H9 (cell line): ENCODE measurements around the gene SNAPC5. TPM values are rescaled to one million over a fixed set of nuclear protein-coding genes. Genes with fewer than 3 reads are reported as not detected.

Experiments used
- DNase-seq: peaks from one replicate; pipeline ENCODE4 v3.0.0-alpha.2; 2017
- H2AFZ ChIP-seq: one replicate; pipeline ENCODE4 v1.6.1; 2013; ENCODE audit warnings: mild to moderate bottlenecking, low read length, control low read depth, moderate library complexity
- H2AK5ac ChIP-seq: 2 replicates; pipeline ENCODE4 v1.6.1; 2013; ENCODE audit warnings: low read length, control low read depth, mixed read lengths; ENCODE audit not compliant: insufficient read length
- H2BK120ac ChIP-seq: one replicate; pipeline ENCODE4 v1.6.1; 2013; ENCODE audit warnings: low read depth, mild to moderate bottlenecking, low read length, control low read depth, inconsistent platforms; ENCODE audit not compliant: poor library complexity, severe bottlenecking
- H2BK12ac ChIP-seq: 2 replicates; pipeline ENCODE4 v1.6.1; 2013; ENCODE audit warnings: low read length, control low read depth, mixed read lengths, low read depth; ENCODE audit not compliant: insufficient read length
- H2BK15ac ChIP-seq: 2 replicates; pipeline ENCODE4 v1.6.1; 2013; ENCODE audit warnings: low read depth, low read length, control low read depth
- H2BK20ac ChIP-seq: one replicate; pipeline ENCODE4 v1.6.1; 2013; ENCODE audit warnings: low read depth, mild to moderate bottlenecking, low read length, control low read depth, inconsistent platforms; ENCODE audit not compliant: poor library complexity, severe bottlenecking
- H2BK5ac ChIP-seq: 2 replicates; pipeline ENCODE4 v1.6.1; 2013; ENCODE audit warnings: low read length, control low read depth, mixed read lengths; ENCODE audit not compliant: insufficient read length
- H3K14ac ChIP-seq: 2 replicates; pipeline ENCODE4 v1.6.1; 2013; ENCODE audit warnings: low read length, control low read depth; ENCODE audit not compliant: insufficient read depth
- H3K18ac ChIP-seq: 2 replicates; pipeline ENCODE4 v1.6.1; 2013; ENCODE audit warnings: low read depth, mild to moderate bottlenecking, mixed read lengths, low read length, control low read depth; ENCODE audit not compliant: insufficient read length
- H3K23ac ChIP-seq: 2 replicates; pipeline ENCODE4 v1.6.1; 2013; ENCODE audit warnings: low read length, control low read depth, mixed read lengths, low read depth; ENCODE audit not compliant: insufficient read length
- H3K23me2 ChIP-seq: 2 replicates; pipeline ENCODE4 v1.6.1; 2013; ENCODE audit warnings: low read depth, mild to moderate bottlenecking, mixed read lengths, low read length, control low read depth; ENCODE audit not compliant: insufficient read length, poor library complexity, severe bottlenecking
- H3K27ac ChIP-seq: 2 replicates; pipeline ENCODE4 v1.5.1; 2013; ENCODE audit warnings: low read length, control low read depth, mixed read lengths, low read depth; ENCODE audit not compliant: insufficient read length
- H3K27me3 ChIP-seq: 2 replicates; pipeline ENCODE4 v1.6.1; 2013; ENCODE audit warnings: low read length, control low read depth, inconsistent platforms; ENCODE audit not compliant: insufficient read depth
- H3K4ac ChIP-seq: 2 replicates; pipeline ENCODE4 v1.6.1; 2013; ENCODE audit warnings: low read depth, mild to moderate bottlenecking, control low read depth, inconsistent platforms, low read length, moderate library complexity
- H3K4me1 ChIP-seq: 2 replicates; pipeline ENCODE4 v1.6.1; 2013; ENCODE audit warnings: low read length, control low read depth, inconsistent platforms; ENCODE audit not compliant: insufficient read depth
- H3K4me2 ChIP-seq: 2 replicates; pipeline ENCODE4 v1.6.1; 2013; ENCODE audit warnings: low read length, control low read depth, mixed read lengths; ENCODE audit not compliant: insufficient read length, insufficient read depth
- H3K56ac ChIP-seq: 2 replicates; pipeline ENCODE4 v1.6.1; 2013; ENCODE audit warnings: low read depth, mild to moderate bottlenecking, mixed read lengths, low read length, control low read depth; ENCODE audit not compliant: insufficient read length
- H3K79me1 ChIP-seq: 2 replicates; pipeline ENCODE4 v1.6.1; 2013; ENCODE audit warnings: low read depth, mild to moderate bottlenecking, moderate library complexity, low read length, control low read depth, inconsistent platforms; ENCODE audit not compliant: insufficient read depth, poor library complexity, severe bottlenecking
- H3K79me2 ChIP-seq: 2 replicates; pipeline ENCODE4 v1.6.1; 2013; ENCODE audit warnings: low read length, control low read depth, inconsistent platforms; ENCODE audit not compliant: insufficient read depth
- H3K9ac ChIP-seq: 2 replicates; pipeline ENCODE4 v1.6.1; 2013; ENCODE audit warnings: low read length, control low read depth, mixed read lengths; ENCODE audit not compliant: insufficient read length; ENCODE audit errors: extremely low read depth
- H3K9me3 ChIP-seq: one replicate; pipeline ENCODE4 v1.6.1; 2013; ENCODE audit warnings: low read depth, low read length, inconsistent platforms; ENCODE audit not compliant: control insufficient read depth
- H3T11ph ChIP-seq: one replicate; pipeline ENCODE4 v1.6.1; 2013; ENCODE audit warnings: mild to moderate bottlenecking, low read length, control low read depth, inconsistent platforms
- H4K20me1 ChIP-seq: one replicate; pipeline ENCODE4 v1.6.1; 2013; ENCODE audit not compliant: control insufficient read depth, insufficient read length, insufficient read depth
- H4K5ac ChIP-seq: 2 replicates; pipeline ENCODE4 v1.6.1; 2013; ENCODE audit warnings: low read depth, mild to moderate bottlenecking, mixed read lengths, low read length, control low read depth; ENCODE audit not compliant: insufficient read length
- H4K8ac ChIP-seq: replicated peaks from 2 replicates; pipeline ENCODE4 v1.6.1; 2013; ENCODE audit warnings: low read length, control low read depth, mixed read lengths, low read depth; ENCODE audit not compliant: insufficient read length
- H4K91ac ChIP-seq: 2 replicates; pipeline ENCODE4 v1.6.1; 2013; ENCODE audit warnings: low read depth, mild to moderate bottlenecking, moderate library complexity, mixed read lengths, low read length, control low read depth; ENCODE audit not compliant: insufficient read length
- H3K27ac Mint-ChIP-seq, 3 experiments: 2 replicates in 2 of 3; 3 replicates in 1 of 3; pipeline ENCODE4 v1.8.0; 2020 to 2021; ENCODE audit warnings: mixed read lengths in 3 of 3, mild to moderate bottlenecking in 1 of 3, moderate library complexity in 1 of 3
- H3K27me3 Mint-ChIP-seq: 2 replicates; pipeline ENCODE4 v1.8.0; 2021; ENCODE audit warnings: low read depth, mild to moderate bottlenecking, moderate library complexity, mixed read lengths
- H3K36me3 Mint-ChIP-seq, 3 experiments: 2 replicates in 2 of 3; 3 replicates in 1 of 3; pipeline ENCODE4 v1.8.0; 2020 to 2021; ENCODE audit warnings: low read depth in 3 of 3, mixed read lengths in 3 of 3; ENCODE audit not compliant: insufficient read depth in 1 of 3
- H3K4me1 Mint-ChIP-seq, 2 experiments: 2 replicates each; pipeline ENCODE4 v1.8.0; 2020; ENCODE audit warnings: mixed read lengths in 2 of 2
- H3K4me3 Mint-ChIP-seq, 2 experiments: 2 replicates in 1 of 2; 3 replicates in 1 of 2; pipeline ENCODE4 v1.8.0; 2020 to 2021; ENCODE audit warnings: mild to moderate bottlenecking in 2 of 2, mixed read lengths in 2 of 2, moderate library complexity in 1 of 2
- H3K9me3 Mint-ChIP-seq, 2 experiments: 2 replicates in 1 of 2; 3 replicates in 1 of 2; pipeline ENCODE4 v1.8.0; 2020; ENCODE audit warnings: mild to moderate bottlenecking in 2 of 2, mixed read lengths in 2 of 2, moderate library complexity in 1 of 2
- WGBS: extraction: QIAGEN DNeasy Blood & Tissue Kit; methylation state at CpG from one replicate; pipeline ENCODE4 v1.1.7; 2013; ENCODE audit warnings: missing lambda C conversion rate, low lambda C conversion rate, mixed read lengths; ENCODE audit not compliant: insufficient read length; ENCODE audit errors: extremely low coverage; 5-methylcytosine and 5-hydroxymethylcytosine counted together
- total RNA-seq: library from RNA; stranded (reverse); gene quantifications from 2 replicates; pipeline ENCODE4 v1.2.1, GENCODE V29; 2021
- TF ChIP-seq, protein P1 (sequence below): fragments of 200-600 bp; sonication (generic); conservative IDR thresholded peaks from 3 replicates; pipeline ENCODE4 v1.8.0; 2021; ENCODE audit warnings: antibody characterized with exemption, mild to moderate bottlenecking

Gene SNAPC5
- total RNA-seq, 1 experiment from 2014 or later, result 28.9 TPM

DNA sequence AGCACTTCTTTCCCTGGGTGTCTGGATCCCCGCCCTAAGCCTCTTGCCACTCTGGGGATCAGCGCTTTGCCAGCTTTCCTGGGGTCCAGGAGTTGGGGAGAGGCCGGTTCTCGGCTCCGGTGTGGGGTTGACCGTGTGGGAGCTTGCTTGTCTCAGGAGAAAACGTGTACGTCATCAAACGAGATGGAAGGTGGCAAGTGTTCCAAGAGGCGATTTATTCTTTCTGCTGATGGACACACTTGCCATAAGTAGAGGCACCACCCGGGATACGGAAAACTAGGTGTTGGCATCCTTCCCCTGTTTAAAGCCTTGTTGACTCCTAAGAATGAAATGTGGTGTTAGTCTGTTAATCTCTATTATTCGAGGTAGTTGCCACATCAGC is 7.9 kb upstream of the SNAPC5 start:
- DNase-seq, result no peak
- H2BK5ac ChIP-seq, result no peak overlapping the region
- H3K79me2 ChIP-seq, result peaks cover 31% of the 10 kb centered on the region; the same call in 1 of the 2 replicates
- Mint-ChIP-seq H3K4me3 (peak overlapping the region; percentile 98 to 100), H3K9me3 (no peaks in the 10 kb centered on the region; a peak in 2 of 5 replicates), H3K36me3 (peaks cover 39 to 55% (median 54%) of the 10 kb centered on the region in 3 experiments), H3K4me1 (peaks cover 22 to 32% of the 10 kb centered on the region in 2 experiments), H3K27ac (peak overlapping the region; percentile 98 to 100 (median 100)), H3K27me3 (no peaks in the 10 kb centered on the region)
- no CpG with 5 or more reads among the region's 13 CpGs for WGBS
- no peak overlapping the region for H2AFZ ChIP-seq
- H4K5ac ChIP-seq, result no peak overlapping the region
- no peaks in the 10 kb centered on the region for H4K20me1 ChIP-seq
- H3K79me1 ChIP-seq, result no peaks in the 10 kb centered on the region
- no peak overlapping the region for H3K23ac ChIP-seq
- no peak overlapping the region; the same call in 1 of the 2 replicates for H3K14ac ChIP-seq
- H3K27ac ChIP-seq, result peak overlapping the region; percentile 47
- H3K9me3 ChIP-seq, result no peaks in the 10 kb centered on the region
- H2BK15ac ChIP-seq, result no peak overlapping the region
- H3K4ac ChIP-seq, result no peak overlapping the region
- peak overlapping the region; percentile 87 for H3K4me2 ChIP-seq
- H2AK5ac ChIP-seq, result no peak overlapping the region
- peak overlapping the region; percentile 8 for H3K18ac ChIP-seq
- no peak overlapping the region for H2BK12ac ChIP-seq
- H3T11ph ChIP-seq, result no peak overlapping the region
- H4K8ac ChIP-seq, result no peak overlapping the region
- H3K27me3 ChIP-seq, result no peaks in the 10 kb centered on the region
- no peak overlapping the region for H3K56ac ChIP-seq
- H3K23me2 ChIP-seq, result no peaks in the 10 kb centered on the region
- H3K9ac ChIP-seq, result peak overlapping the region; percentile 96
- TF ChIP-seq, protein P1, sequence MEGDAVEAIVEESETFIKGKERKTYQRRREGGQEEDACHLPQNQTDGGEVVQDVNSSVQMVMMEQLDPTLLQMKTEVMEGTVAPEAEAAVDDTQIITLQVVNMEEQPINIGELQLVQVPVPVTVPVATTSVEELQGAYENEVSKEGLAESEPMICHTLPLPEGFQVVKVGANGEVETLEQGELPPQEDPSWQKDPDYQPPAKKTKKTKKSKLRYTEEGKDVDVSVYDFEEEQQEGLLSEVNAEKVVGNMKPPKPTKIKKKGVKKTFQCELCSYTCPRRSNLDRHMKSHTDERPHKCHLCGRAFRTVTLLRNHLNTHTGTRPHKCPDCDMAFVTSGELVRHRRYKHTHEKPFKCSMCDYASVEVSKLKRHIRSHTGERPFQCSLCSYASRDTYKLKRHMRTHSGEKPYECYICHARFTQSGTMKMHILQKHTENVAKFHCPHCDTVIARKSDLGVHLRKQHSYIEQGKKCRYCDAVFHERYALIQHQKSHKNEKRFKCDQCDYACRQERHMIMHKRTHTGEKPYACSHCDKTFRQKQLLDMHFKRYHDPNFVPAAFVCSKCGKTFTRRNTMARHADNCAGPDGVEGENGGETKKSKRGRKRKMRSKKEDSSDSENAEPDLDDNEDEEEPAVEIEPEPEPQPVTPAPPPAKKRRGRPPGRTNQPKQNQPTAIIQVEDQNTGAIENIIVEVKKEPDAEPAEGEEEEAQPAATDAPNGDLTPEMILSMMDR, result no peak
- no peak overlapping the region for H2BK120ac ChIP-seq
- no peaks in the 10 kb centered on the region for H3K4me1 ChIP-seq
- no peak overlapping the region for H2BK20ac ChIP-seq
- no peak overlapping the region for H4K91ac ChIP-seq
